A673 (cell line): ENCODE results near the gene ACY1. TPM values are rescaled to one million over a fixed set of nuclear protein-coding genes. Genes with fewer than 3 reads are reported as not detected.
A peak's percentile ranks its signal among the peaks of the same experiment; 100 is the strongest.

Source experiments
- BruUV-seq: library from RNA; stranded (reverse); fragments of 400-500 nt; replicated peaks from 2 replicates; lab custom pipeline; 2021; lab: Mats Ljungman, UMichigan
- CTCF ChIA-PET: fragments of 300-600 bp; sonication (Branson Sonifier 250); formaldehyde crosslinking; loops from one replicate; lab custom pipeline; 2022; ENCODE audit warnings: antibody characterized with exemption; lab: Charles Lee
- POLR2A ChIA-PET: fragments of 300-600 bp; sonication (Branson Sonifier 250); formaldehyde crosslinking; loops from one replicate; lab custom pipeline; 2022; ENCODE audit warnings: antibody characterized with exemption; ENCODE audit not compliant: low non-redundant PET; lab: Charles Lee
- DNase-seq: peaks from one replicate; pipeline ENCODE4 v3.0.0-alpha.2; 2015; ENCODE audit warnings: low spot score
- H3K27ac ChIP-seq: fragments of 200-600 bp; sonication (generic); 2 replicates; pipeline ENCODE4 v1.5.1; 2016; ENCODE audit warnings: mixed run types, low read depth, mild to moderate bottlenecking, mixed read lengths, antibody characterized with exemption, low read length; ENCODE audit not compliant: poor library complexity, severe bottlenecking
- H3K27me3 ChIP-seq: fragments of 200-600 bp; sonication (generic); replicated peaks from 2 replicates; pipeline ENCODE4 v1.6.1; 2017; ENCODE audit warnings: mixed run types, low read depth, mild to moderate bottlenecking, mixed read lengths, antibody characterized with exemption, low read length; ENCODE audit not compliant: insufficient read depth, poor library complexity
- H3K36me3 ChIP-seq: fragments of 200-600 bp; sonication (generic); 2 replicates; pipeline ENCODE4 v1.6.1; 2016; ENCODE audit warnings: mixed run types, mild to moderate bottlenecking, mixed read lengths, antibody characterized with exemption, low read length; ENCODE audit not compliant: insufficient read depth, poor library complexity, severe bottlenecking
- H3K4me1 ChIP-seq: fragments of 200-600 bp; sonication (generic); 2 replicates; pipeline ENCODE4 v1.6.1; 2017; ENCODE audit warnings: mixed run types, mild to moderate bottlenecking, mixed read lengths, antibody characterized with exemption, low read length; ENCODE audit not compliant: insufficient read depth, poor library complexity, severe bottlenecking
- H3K4me3 ChIP-seq: fragments of 200-600 bp; sonication (generic); 2 replicates; pipeline ENCODE4 v1.5.1; 2016; ENCODE audit warnings: low read depth, mixed run types, mild to moderate bottlenecking, mixed read lengths, low read length; ENCODE audit not compliant: poor library complexity, severe bottlenecking
- H3K9me3 ChIP-seq: fragments of 200-600 bp; sonication (generic); 2 replicates; pipeline ENCODE4 v1.6.1; 2016; ENCODE audit warnings: mixed run types, low read depth, mild to moderate bottlenecking, mixed read lengths, antibody characterized with exemption, low read length; ENCODE audit not compliant: poor library complexity, severe bottlenecking
- CTCF ChIP-seq: fragments of 300-800, 200-600 bp; sonication (generic); conservative IDR thresholded peaks from 2 replicates; pipeline ENCODE4 v1.5.1; 2017; ENCODE audit warnings: low read depth, mild to moderate bottlenecking, antibody characterized with exemption, low read length, moderate library complexity, mixed read lengths
- EZH2 ChIP-seq: fragments of 200-600 bp; sonication (generic); IDR thresholded peaks from 2 replicates; pipeline ENCODE4 v1.6.1; 2017; ENCODE audit warnings: borderline replicate concordance, low read depth, mild to moderate bottlenecking, mixed read lengths, antibody characterized with exemption, low read length; ENCODE audit not compliant: poor library complexity, severe bottlenecking
- intact Hi-C: fragments of 100-400 bp; cut with micrococcal nuclease; formaldehyde crosslinking; loops from one replicate; pipeline ENCODE4 v1.10.0; 2022; ENCODE audit not compliant: unreplicated experiment
- total RNA-seq: library from RNA; stranded (reverse); gene quantifications from 2 replicates; pipeline ENCODE4 v1.2.3, GENCODE V29; 2021

Gene ACY1
- total RNA-seq, 1 experiment from 2014 or later: 6.4 TPM

GRCh38 chr3:52004906-52005395, 21.6 kb downstream of the ACY1 start:
- POLR2A ChIA-PET: no interaction called here
- BruUV-seq: no TSS peak

DNA sequence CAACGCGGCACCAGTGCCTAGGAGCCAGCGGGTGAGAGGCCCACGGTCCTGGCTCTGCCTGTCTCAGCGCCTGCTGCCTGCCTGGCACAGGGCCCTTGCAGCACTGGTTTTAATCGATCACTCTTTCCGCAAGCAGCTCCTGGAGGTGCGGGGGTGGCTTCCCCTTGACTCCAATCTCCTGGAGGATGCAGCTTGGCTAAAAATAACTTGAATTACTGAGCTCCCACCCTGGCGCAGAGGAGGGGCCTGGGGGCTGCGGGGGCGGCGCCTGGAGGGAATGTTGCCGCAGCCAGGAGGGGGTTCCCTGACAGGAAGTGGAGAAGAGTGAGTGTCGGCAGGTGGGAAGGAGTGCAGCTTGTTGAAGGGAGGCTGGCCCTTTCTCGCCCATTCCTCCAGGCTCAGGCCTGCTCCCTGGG, 22.2 kb downstream of the ACY1 start:
- POLR2A ChIA-PET: interaction anchor here (0.6 kb wide), 1 partner anchor 45 kb away, joined by 3 read pairs; no protein-coding TSS in a partner anchor
- CTCF ChIA-PET: interaction anchor here (0.5 to 1.0 kb wide), 2 partner anchors 47 to 50 kb away, joined by 3 to 4 read pairs; no protein-coding TSS in a partner anchor
- H3K27ac ChIP-seq: no peak overlapping the region
- H3K27me3 ChIP-seq: no peaks in the 10 kb centered on the region
- no peak overlapping the region for H3K4me3 ChIP-seq
- H3K4me1 ChIP-seq: peaks cover 18% of the 10 kb centered on the region
- H3K9me3 ChIP-seq: no peaks in the 10 kb centered on the region
- TF ChIP-seq CTCF: no peak
- DNase-seq: peak; percentile 78
- BruUV-seq: no TSS peak
- intact Hi-C loops: no loop called here
- H3K36me3 ChIP-seq: no peaks in the 10 kb centered on the region

More at GRCh38 chr3:52004906-52005395, 21.6 kb downstream of the ACY1 start:
- DNase-seq: no peak
- no peaks in the 10 kb centered on the region for H3K36me3 ChIP-seq
- no peaks in the 10 kb centered on the region for H3K9me3 ChIP-seq
- no peaks in the 10 kb centered on the region for H3K27me3 ChIP-seq
- intact Hi-C loops: loop anchor here (5.0 kb wide), 1 partner anchor 52 kb away; the partner anchor contains the start of gene DUSP7
- TF ChIP-seq EZH2 (no peak), CTCF (no peak)
- H3K4me3 ChIP-seq: no peak overlapping the region
- H3K4me1 ChIP-seq: peaks cover 18% of the 10 kb centered on the region
- H3K27ac ChIP-seq: no peak overlapping the region
- CTCF ChIA-PET: interaction anchor here (0.5 to 2.0 kb wide), 5 partner anchors 48 to 118 kb away, joined by 3 to 14 read pairs (median 4); partner anchors contain the start of gene DUSP7

- no peak for DNase-seq
- no peak overlapping the region for H3K4me3 ChIP-seq
- H3K9me3 ChIP-seq: no peaks in the 10 kb centered on the region
- no peak overlapping the region for H3K27ac ChIP-seq
- no peaks in the 10 kb centered on the region for H3K36me3 ChIP-seq
- CTCF ChIA-PET: interaction anchor here (1.0 kb wide), 1 partner anchor 47 kb away, joined by 3 read pairs; no protein-coding TSS in a partner anchor
- H3K4me1 ChIP-seq: peaks cover 18% of the 10 kb centered on the region
- BruUV-seq: no TSS peak
- intact Hi-C loops: no loop called here
- no peaks in the 10 kb centered on the region for H3K27me3 ChIP-seq
- TF ChIP-seq CTCF (no peak), EZH2 (no peak)
- POLR2A ChIA-PET: no interaction called here
Observed at GRCh38 chr3:52006017-52006819, 22.9 kb downstream of the ACY1 start.
